Measurements from ENCODE around the gene FMC1.
A peak's percentile ranks its signal among the peaks of the same experiment; 100 is the strongest.
"Not testable (repeated sequence)": the region's sequence is repeated elsewhere in the genome, so short reads cannot be mapped to it uniquely, and the experiment has no call there.

FMC1 gene

DNA sequence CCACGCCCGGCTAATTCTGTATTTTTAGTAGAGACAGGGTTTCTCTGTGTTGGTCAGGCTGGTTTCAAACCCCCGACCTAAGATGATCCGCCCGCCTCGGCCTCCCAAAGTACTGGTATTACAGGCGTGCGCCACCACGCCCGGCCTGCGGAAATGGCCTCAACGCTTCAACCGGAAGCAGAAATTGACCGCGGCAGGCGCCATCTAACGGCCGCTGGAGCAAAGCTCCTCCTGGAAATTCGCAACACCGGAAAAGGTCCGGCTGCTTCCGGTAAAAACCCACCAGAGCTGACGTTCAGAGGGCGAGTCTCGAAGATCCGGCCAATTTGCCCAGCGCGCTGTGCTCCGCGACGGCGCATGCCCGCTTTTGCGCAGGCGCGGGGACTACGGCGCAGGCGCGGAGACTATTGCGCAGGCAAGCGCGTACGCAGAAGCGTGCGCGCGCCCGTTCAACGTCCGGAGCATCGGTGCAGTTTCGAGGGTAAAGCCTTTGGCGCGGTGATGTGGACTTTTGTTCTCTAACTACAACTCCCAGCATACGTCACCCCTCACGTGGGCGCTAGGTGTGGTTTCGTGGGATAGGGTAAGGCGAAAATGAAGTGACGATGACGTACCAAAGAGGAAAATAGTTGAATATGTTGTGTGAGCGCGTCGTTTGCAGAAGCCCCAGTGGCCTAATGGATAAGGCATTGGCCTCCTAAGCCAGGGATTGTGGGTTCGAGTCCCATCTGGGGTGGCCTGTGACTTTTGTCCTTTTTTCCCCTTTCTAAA lies 915 bp upstream of the FMC1 start:
- peak; percentile 99 for DNase-seq (ENCODE audit: low spot score)

DNA sequence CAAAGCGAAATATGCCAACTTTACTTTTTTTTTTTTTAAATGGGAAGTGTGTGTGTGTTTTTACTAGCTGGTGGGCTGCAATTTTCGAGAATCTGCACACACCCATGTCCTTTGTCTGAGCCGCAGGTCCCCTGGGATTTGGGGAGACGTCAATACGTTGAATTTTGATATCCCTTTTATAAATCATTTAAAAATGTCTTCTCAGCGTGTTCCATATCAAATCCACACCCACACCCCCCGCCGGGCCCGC lies 404 bp upstream of the FMC1 start:
- peak; percentile 42 for DNase-seq (ENCODE audit: low spot score)

DNA sequence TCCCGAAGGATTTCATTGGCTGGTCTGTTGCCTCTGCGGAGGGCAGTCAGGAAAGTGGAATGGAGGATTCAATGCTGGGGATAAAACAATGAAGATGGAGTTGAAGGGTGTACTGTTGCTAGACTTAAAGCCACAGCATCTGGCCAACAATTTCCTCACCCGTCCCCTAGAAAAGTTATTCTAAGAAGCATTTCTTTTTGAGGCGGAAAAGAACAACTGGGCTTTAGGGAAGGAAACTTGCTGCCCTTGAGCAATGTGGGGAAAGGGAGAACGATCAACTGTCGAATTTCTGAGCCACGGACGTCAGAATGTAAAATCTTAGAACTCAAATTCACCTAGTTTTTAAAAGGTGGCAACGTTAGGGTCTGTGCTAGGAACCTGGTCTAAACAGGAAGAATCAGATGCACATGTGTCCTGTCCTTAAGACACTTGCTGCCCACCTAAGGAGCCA lies 664 bp downstream of the FMC1 start:
- DNase-seq (ENCODE audit: low spot score) = no peak

DNA sequence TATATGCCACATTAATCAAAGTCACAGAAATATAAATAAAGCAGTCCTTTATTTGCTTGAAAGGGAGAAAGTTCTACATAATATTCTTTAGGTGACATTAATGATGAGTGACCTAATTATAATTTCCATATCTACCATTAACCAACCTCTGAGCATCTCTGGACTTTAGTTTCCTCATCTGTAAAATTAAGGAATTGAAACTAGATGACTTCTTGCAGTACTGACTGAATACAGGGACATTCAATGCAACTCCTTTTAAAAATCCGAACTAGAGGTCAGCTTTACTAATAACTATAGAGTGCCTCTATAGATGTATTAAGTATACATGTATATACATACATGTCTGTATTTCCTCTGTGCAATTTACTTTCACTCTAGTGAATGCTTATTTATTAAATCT lies 3.9 kb downstream of the FMC1 start:
- no peak for DNase-seq (ENCODE audit: low spot score)

DNA sequence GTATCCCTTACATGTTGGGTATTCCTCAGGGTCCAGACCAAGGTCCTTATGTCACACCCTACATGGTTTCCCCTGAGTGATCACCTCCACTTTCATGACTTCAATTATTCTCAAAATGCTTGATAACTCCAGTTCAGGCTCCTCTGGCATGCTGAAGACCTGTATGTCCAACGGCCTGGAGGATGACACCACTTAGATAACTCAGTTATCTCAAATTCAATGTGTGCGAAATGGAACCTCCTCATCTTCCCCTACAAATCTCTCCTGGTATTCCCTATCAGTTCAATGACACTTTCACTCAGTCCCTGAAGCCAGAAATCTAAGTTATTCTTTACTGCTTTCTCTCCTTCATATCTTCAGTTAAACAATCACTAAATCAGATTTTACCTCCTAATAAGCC lies 9.9 kb downstream of the FMC1 start:
- DNase-seq (ENCODE audit: low spot score) = no peak

DNA sequence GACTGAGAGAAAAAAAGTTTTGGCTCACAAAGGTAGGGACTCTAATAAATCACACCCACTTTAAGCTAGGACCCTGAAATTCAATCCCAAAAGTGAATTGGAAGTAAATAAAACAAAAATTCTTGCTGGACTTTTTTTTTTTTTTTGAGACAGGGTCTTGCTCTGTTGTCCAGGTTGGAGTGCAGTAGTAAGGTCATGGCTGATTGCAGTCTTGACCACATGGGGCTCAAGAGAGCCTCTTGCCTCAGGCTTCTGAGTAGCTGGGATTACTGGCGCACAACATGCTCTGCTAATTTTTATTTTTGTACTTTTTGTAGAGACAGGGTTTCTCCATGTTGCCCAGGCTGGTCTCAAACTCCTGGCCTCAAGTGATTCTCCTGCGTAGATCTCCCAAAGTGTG lies 13.6 kb downstream of the FMC1 start:
- DNase-seq (ENCODE audit: low spot score) = no peak

DNA sequence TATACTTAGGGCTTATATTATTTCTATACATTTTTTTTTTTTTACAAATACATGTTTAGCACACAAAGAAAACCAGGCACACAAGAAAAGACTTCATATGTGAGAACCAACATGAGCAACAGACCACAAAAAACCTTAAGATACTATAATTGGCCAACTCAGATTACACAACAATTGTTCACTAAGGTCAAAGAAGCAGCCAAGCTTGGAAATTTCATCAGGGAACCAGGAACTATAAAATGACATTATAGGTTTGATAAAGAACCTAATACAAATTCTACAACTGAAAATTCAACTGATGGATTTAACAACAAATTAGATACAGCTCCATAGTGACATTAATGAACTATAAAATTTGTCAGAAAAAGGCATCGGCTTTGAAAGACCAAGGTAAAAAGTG lies 14.2 kb downstream of the FMC1 start:
- DNase-seq (ENCODE audit: low spot score) = no peak

DNA sequence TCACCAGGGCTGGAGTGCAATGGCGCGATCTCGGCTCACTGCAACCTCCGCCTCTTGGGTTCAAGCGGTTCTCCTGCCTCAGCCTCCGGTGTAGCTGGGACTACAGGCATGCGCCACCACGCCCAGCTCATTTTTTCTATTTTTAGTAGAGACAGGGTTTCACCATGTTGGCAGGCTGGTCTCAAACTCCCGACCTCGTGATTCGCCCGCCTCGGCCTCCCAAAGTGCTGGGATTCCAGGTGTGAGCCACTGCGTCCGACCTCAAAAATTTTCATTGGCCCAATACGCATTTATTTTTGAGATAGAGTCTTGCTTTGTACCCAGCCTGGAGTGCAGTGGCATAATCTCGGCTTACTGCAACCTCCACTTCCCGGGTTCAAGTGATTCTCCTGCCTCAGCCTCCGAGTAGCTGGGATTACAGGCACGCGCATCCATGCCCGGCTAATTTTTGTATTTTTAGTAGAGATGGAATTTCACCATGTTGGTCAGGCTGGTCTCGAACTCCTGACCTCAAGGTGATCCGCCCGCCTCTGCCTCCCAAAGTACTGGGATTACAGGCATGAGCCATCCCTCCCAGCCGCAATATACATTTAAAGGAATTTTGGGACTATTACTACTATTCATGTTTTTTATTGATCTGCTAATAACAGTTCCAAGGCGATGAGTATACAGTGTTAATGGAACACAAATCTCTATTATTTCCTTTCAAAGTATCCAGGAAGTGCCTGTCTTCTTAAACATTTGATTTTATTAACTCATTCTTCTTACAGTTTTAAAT lies 16.8 kb downstream of the FMC1 start:
- not testable (repeated sequence) for DNase-seq (ENCODE audit: low spot score)

DNA sequence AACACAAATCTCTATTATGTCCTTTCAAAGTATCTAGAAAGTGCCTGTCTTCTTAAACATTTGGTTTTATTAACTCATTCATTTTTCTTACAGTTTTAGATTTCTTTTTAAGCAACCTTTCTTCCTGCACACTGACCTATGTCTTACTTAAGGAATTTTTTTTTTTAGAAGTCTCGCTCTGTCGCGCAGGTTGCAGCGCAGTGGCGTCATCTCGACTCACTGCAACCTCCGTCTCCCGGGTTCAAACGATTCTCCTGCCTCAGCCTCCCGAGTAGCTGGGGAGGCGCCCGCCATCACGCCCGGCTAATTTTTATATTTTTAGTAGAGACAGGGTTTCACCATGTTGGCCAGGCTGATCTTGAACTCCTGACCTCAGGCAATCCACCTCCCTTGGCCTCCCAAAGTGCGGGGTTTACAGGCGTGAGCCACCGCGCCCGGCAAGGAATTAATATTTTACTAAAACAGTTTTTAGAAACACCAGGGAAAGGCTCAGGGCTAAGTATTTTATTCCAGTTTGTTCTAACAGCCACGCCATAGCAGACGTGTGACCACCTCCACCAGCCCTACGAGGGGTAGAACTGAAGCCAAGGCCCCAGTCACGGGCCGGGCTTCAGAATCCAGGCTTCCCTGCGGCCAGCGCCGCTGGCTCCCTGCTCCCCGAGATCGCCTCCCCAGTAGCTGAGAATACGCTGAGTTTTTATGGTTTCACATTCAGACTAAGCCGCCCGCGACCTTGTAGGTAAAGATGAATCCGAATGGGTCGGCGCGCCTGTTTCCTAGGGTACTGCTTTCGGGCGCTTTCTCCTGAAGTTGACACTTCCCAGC lies 17.6 kb downstream of the FMC1 start:
- peak; percentile 50 for DNase-seq (ENCODE audit: low spot score)

DNA sequence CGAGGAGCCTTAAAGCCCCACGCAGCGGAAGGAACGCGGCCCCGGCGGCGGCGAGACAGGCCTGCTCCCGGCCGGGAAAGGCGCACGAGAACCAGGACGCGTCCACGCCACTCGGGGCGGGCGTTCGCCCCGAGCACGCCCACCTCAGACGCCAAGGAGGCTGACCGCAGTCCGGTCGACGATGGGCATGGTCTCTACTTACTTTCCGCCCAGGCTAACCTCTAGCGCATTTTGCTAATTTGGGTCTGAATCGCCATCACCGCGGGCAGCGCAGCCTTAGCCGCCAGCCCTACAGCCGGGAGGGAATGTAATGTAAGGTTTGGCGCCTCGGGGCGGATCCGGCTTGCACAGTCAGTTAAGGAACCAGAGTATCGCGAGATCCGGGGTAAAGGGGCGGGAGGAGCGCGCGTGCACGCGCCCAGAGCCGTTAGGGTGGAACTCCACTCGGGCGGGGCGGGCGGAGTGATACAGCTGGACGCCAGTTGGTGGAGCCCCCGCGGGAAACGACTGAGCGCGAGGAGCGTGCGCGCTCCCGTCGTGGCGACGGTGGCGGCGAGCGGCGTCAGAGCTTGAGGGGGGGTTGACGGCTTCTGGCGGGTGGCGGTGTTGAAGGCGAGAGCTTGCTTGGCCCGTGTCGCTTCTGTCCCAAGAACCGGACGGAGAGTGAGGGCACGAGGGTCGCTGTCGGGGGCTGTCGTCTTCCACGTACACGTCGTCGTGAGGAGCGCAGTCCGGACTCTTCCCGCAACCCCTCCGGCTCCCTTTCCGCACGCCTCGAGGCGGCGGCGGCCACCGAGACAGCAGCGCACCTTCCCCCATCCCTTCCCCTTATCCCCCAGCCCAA lies 18.5 kb downstream of the FMC1 start, which contains the start of gene LUC7L2:
LUC7L2 (plus strand) TSS at position 529 of the 844 bp plus-strand sequence. CDS start 368 bp downstream, outside the sequence.
- DNase-seq (ENCODE audit: low spot score) = peak; percentile 97

DNA sequence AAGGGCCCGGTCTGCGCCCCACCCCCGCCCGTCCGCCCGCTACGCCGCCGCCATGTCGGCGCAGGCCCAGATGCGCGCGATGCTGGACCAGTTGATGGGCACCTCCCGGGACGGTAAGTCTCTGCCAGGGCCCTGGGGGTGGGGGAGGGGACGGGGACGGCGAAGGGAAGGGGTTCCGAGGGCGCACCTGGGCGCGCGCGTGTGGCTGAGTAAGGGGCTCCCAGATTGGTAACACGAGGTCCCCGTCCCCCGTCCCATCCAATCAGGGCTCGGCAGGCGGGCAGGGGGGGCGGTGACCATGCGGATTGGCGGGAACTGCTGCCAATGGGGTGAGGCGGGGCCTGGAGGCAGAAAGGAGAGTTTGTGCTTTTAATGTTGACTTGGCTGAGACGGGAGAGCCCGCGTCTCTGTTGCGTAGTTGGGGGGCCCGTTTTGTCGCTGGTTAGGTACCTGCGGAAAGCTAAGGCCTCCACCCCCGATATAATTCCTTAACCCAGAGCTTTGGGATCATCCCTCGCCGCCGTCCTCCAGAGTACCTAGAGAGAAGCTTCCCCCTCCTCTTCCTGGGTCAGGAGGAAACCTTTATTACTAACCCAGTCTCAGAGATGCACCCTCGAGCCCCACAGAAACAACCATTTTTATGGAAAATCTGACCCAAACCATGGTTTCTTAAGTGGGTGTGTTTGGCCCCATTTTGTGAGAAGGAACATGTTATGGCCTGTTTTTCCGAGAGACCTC lies 19.2 kb downstream of the FMC1 start:
- DNase-seq (ENCODE audit: low spot score) = peak; percentile 97

DNA sequence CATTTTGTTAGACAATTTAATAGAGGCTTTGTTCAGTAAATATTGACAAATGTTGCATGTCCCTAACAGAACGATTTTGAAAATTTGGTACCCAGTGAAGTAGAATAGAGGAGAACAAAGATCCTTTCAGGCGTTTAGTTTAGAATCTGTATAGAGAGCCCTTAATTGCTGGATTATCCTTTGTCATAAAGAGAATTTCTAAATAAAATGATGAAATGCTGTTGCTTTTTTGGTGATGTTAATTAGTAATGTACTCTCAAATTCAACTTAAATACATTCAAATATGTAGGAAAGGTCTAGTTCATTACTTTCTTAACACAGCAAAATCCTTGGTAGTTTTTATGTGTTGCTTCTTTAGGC lies 19.8 kb downstream of the FMC1 start:
- DNase-seq (ENCODE audit: low spot score) = no peak

DNA sequence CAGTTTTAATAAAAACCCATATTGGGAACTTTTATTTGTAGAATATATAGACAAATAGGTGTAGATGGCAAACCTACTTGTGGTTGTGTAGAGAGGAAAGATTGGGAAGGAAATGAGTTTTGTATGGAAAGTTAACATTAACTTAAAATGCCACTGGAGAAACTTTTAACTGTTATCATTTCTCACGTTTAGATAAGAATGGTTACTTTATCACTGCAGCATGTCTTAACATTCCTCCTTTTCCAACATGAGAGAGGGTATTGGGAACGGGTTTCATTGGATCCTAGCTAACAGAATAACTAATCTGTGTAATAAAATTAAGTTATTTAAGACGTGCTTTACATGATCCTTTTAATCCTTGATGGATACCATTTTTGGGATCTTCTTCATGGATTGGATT lies 20.4 kb downstream of the FMC1 start:
- no peak for DNase-seq (ENCODE audit: low spot score)

DNA sequence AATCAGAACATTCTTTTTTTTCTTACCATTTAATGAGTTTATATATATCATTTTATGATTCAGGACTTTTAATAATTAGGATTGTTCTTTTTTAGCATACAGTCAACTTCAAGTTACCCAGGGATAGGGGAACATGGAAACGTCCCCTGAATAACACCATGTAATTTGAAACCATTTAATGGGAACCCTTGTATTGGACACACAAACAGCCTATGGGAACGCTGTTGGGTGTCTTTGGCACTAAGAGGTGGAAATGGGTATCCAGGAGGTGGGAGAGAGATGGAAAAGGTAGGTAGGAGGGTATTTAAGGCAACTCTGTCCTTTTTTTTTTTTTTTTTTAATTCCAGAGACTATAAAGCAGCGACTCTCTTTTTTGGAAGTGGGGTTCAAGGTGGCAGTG lies 21.2 kb downstream of the FMC1 start:
- DNase-seq (ENCODE audit: low spot score) = no peak

DNA sequence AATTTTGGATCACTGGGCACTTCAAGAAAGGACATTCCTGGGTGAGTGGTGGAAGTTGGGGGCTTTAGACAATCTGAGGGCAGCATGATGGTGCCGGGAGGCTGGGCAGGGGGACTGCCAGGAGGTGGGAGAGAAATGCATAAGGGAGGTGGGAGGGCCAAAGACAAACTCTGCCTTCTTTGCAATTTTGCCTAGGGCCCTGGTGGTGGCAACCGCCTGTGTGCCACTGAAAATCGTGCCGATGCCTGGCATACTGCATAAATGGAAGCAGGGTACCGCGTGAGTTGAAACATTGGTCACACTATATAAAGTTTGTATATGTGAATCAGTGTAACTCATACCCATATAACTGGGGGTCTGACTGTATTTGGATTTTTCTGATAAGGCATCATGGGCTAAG lies 21.8 kb downstream of the FMC1 start:
- DNase-seq (ENCODE audit: low spot score) = no peak

DNA sequence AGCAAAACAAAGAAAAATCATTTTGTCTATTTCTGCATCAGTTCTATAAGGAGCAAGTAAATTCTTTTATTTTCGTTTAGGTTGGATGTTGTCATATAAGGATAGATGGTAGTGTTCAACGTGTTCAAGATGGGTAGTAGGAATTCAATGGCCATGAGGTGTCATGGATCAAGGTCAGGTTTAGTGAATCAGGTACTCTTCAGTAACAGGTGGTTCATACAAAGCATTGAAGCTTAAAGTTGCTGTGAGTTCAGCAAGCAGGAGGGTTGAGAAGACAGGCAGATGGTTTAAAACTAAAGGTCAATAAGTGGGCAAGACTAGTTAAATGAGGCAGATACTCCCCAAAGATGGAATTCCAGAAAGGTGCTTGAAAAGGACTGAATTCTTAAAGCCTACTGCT lies 24.2 kb downstream of the FMC1 start:
- DNase-seq (ENCODE audit: low spot score) = no peak

DNA sequence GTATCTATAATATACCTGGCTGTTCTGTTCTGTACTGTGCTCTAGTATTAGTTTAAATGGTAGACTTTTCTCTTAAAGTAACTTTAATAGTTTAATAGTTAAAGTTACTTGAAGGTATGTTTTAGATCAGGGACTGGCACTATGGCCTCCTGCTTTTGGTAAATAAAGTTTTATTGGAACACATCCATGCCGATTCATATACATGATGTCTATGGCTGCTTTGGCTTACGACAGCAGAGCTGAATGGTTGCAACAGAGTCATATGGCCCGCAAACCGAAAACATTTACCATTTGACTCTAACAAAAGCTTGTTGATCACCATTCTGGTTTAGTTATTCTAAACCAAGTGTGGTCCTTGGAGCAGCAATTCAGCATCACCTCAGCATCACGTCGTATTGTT lies 25.3 kb downstream of the FMC1 start:
- DNase-seq (ENCODE audit: low spot score) = no peak

DNA sequence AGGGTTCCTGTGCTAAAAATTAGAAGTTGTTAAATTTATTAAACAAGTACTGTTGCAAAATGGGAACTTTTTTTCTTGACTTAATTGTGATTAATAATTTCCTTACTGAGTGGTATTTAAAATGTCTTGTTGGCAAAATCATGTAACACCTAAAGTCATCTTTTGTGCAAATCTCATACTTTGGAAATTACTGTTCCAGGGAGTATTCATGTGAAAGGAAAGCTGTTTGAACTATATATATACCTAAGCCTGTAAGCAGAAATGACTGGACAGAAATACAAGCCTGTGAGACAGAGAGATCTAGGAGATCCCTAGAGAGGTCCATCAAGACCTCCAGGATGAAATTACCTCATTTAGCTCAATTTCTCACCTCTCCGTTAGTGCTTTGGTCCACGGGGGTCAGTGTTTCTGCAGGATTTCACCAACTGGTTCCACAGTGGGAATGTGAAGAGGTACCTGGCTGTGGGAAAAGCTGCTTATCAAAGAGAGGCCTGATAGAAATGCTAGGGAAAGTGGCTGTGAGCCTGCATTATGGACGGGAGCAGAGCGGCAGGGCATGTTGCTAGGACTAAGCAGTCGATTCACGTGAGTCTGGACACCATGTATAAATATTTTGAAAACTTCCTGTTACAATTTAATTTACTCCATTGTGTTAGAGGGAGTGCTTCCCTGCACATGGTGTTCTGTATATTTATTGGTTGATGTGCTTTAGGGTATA lies 26.5 kb downstream of the FMC1 start:
- DNase-seq (ENCODE audit: low spot score) = no peak

DNA sequence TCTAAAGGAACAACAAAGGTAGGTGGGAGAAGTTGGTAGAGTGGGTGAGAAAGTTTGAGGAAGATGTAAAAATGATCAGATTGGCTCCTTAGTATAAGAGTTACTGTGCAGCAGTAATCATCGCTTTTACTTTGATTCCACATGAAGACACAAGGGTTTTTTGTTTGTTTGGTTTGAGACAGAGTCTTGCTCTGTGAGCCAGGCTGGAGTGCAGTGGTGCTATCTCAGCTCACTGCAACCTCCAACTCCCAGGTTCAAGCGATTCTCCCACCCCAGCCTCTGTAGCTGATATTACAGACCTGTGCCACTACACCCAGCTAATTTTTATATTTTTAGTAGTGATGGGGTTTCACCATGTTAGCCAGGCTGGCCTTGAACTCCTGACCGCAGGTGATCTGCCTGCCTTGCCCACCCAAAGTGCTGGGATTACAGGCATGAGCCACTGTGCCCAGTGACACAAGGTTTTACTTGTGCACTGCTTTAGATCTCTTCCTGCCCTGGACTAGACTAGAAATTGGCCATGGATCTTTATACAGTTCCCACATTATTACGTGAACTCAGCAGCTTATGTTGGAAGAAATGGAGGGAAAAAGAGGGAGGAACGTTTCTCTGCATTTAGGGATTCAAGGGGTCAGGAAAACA lies 29.3 kb downstream of the FMC1 start:
- DNase-seq (ENCODE audit: low spot score) = no peak

DNA sequence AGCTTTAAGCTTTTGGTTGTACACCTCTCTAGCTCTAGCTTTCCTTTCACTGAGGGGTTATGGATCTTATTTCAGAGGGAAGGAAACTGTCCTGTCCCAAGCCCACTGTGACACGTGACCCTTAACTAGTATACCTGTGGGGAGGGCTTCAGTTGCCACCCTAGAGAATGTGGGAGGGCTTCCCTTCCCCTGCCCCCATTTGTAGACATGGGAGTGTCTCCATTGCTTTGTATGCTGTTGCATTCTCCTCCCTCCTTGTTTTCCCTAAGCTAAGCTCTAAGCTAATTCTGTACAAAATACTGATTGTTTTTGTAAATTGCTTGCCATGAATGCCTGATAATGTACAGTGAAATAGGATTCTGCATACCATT lies 29.8 kb downstream of the FMC1 start:
- DNase-seq (ENCODE audit: low spot score) = no peak

Data from AG20443 (cell line).